ENCODE results near the gene AGAP1. TPM values are rescaled to one million over a fixed set of nuclear protein-coding genes. Genes with fewer than 3 reads are reported as not detected.

The AGAP1 gene
- total RNA-seq, 2 donors from 2014 or later = 32.8 to 34.7 TPM

DNA sequence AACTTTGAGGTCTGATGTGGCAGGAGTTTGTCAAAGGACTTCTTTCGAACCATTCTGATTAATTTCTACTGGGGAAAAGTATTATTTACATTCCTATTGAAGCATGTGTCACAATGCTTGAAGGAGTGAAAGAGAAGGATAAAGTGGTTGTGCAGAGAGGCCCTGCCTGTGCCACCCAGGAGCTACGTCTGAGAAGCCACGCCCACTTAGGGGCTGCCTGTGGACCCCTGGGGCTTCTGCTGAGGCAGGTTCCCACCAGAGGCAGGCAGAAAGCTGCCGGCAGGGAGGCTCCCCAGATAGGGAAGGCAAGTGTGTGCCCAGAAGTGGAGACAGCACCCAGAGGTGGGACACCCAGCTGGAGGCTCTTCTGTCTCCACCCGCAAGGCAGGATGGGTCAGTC, 627.0 kb downstream of the AGAP1 start:
- Histone ChIP-seq H3K4me3 (ENCODE audit: low read length) (no peak overlapping the region), H3K27ac (ENCODE audit: low read depth, low read length) (no peak overlapping the region), H3K27me3 (ENCODE audit: control insufficient read depth, insufficient read depth, low read length, poor library complexity, severe bottlenecking) (peaks cover 84% of the 10 kb centered on the region), H3K36me3 (ENCODE audit: control insufficient read depth, insufficient read depth, low read length) (peaks cover 7% of the 10 kb centered on the region), H3K9ac (ENCODE audit: extremely low read depth, low read length, poor library complexity, severe bottlenecking) (no peak overlapping the region), H3K4me1 (ENCODE audit: control insufficient read depth, insufficient read depth, low read length) (no peaks in the 10 kb centered on the region), H3K9me3 (ENCODE audit: control insufficient read depth, low read length) (no peaks in the 10 kb centered on the region)
- Mint-ChIP-seq H3K4me1 (peaks cover 10% of the 10 kb centered on the region), H3K36me3 (ENCODE audit: low read depth) (peaks cover 35% of the 10 kb centered on the region), H3K4me3 (no peak overlapping the region), H3K27me3 (ENCODE audit: insufficient read depth) (peaks cover 93% of the 10 kb centered on the region), H3K27ac (no peak overlapping the region), H3K9me3 (no peaks in the 10 kb centered on the region)
- TF ChIP-seq, protein P1, sequence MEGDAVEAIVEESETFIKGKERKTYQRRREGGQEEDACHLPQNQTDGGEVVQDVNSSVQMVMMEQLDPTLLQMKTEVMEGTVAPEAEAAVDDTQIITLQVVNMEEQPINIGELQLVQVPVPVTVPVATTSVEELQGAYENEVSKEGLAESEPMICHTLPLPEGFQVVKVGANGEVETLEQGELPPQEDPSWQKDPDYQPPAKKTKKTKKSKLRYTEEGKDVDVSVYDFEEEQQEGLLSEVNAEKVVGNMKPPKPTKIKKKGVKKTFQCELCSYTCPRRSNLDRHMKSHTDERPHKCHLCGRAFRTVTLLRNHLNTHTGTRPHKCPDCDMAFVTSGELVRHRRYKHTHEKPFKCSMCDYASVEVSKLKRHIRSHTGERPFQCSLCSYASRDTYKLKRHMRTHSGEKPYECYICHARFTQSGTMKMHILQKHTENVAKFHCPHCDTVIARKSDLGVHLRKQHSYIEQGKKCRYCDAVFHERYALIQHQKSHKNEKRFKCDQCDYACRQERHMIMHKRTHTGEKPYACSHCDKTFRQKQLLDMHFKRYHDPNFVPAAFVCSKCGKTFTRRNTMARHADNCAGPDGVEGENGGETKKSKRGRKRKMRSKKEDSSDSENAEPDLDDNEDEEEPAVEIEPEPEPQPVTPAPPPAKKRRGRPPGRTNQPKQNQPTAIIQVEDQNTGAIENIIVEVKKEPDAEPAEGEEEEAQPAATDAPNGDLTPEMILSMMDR (conservative IDR thresholded peaks at IDR 0.05) = no peak
- WGBS, 2 experiments (ENCODE audit: insufficient coverage in 1 of 2, insufficient read length in 1 of 2) = 83 to 92% methylated on average over 1 to 5 of the region's 5 CpGs
- no peak for DNase-seq

GRCh38 chr2:236121546-236121945, 627.7 kb downstream of the AGAP1 start:
- H3K27ac ChIP-seq (ENCODE audit: low read depth, low read length) = no peak overlapping the region
- Mint-ChIP-seq H3K36me3 (ENCODE audit: low read depth) (peaks cover 35% of the 10 kb centered on the region), H3K4me3 (no peak overlapping the region), H3K9me3 (no peaks in the 10 kb centered on the region), H3K27me3 (ENCODE audit: insufficient read depth) (peaks cover 88% of the 10 kb centered on the region), H3K4me1 (peaks cover 10% of the 10 kb centered on the region), H3K27ac (no peak overlapping the region)
- no peaks in the 10 kb centered on the region for H3K9me3 ChIP-seq (ENCODE audit: control insufficient read depth, low read length)
- TF ChIP-seq, protein P1 (conservative IDR thresholded peaks at IDR 0.05) = no peak
- H3K27me3 ChIP-seq (ENCODE audit: control insufficient read depth, insufficient read depth, low read length, poor library complexity, severe bottlenecking) = peaks cover 77% of the 10 kb centered on the region
- no peak for DNase-seq
- 89 to 100% methylated on average over 4 to 7 of the region's 7 CpGs for WGBS, 2 experiments (ENCODE audit: insufficient coverage in 1 of 2, insufficient read length in 1 of 2)
- no peak overlapping the region for H3K4me3 ChIP-seq (ENCODE audit: low read length)
- no peak overlapping the region for H3K9ac ChIP-seq (ENCODE audit: extremely low read depth, low read length, poor library complexity, severe bottlenecking)
- no peaks in the 10 kb centered on the region for H3K4me1 ChIP-seq (ENCODE audit: control insufficient read depth, insufficient read depth, low read length)
- peaks cover 7% of the 10 kb centered on the region for H3K36me3 ChIP-seq (ENCODE audit: control insufficient read depth, insufficient read depth, low read length)

GRCh38 chr2:236122236-236122635, 628.4 kb downstream of the AGAP1 start:
- H3K27ac Mint-ChIP-seq = no peak overlapping the region
- H3K27me3 Mint-ChIP-seq (ENCODE audit: insufficient read depth) = peaks cover 86% of the 10 kb centered on the region
- H3K9me3 Mint-ChIP-seq = no peaks in the 10 kb centered on the region
- TF ChIP-seq, protein P1 (conservative IDR thresholded peaks at IDR 0.05) = no peak
- peaks cover 70% of the 10 kb centered on the region for H3K27me3 ChIP-seq (ENCODE audit: control insufficient read depth, insufficient read depth, low read length, poor library complexity, severe bottlenecking)
- DNase-seq = no peak
- no peak overlapping the region for H3K27ac ChIP-seq (ENCODE audit: low read depth, low read length)
- no peak overlapping the region for H3K9ac ChIP-seq (ENCODE audit: extremely low read depth, low read length, poor library complexity, severe bottlenecking)
- peaks cover 7% of the 10 kb centered on the region for H3K36me3 ChIP-seq (ENCODE audit: control insufficient read depth, insufficient read depth, low read length)
- H3K9me3 ChIP-seq (ENCODE audit: control insufficient read depth, low read length) = no peaks in the 10 kb centered on the region
- H3K36me3 Mint-ChIP-seq (ENCODE audit: low read depth) = peaks cover 35% of the 10 kb centered on the region
- no peak overlapping the region for H3K4me3 Mint-ChIP-seq
- H3K4me3 ChIP-seq (ENCODE audit: low read length) = no peak overlapping the region
- peaks cover 9% of the 10 kb centered on the region for H3K4me1 Mint-ChIP-seq
- H3K4me1 ChIP-seq (ENCODE audit: control insufficient read depth, insufficient read depth, low read length) = no peaks in the 10 kb centered on the region
- 91 to 95% methylated on average over 2 to 3 of the region's 3 CpGs for WGBS, 2 experiments (ENCODE audit: insufficient coverage in 1 of 2, insufficient read length in 1 of 2)

Data from endodermal cell (in vitro differentiated cells).